Measurements from ENCODE around the gene SLC40A1. TPM values are rescaled to one million over a fixed set of nuclear protein-coding genes. Genes with fewer than 3 reads are reported as not detected.

The SLC40A1 gene
- total and polyA plus RNA-seq, 2 donors (not counting 3 experiments of a cell fraction or from before 2014, with no cell fraction given) = 8.5 to 15.1 TPM

DNA sequence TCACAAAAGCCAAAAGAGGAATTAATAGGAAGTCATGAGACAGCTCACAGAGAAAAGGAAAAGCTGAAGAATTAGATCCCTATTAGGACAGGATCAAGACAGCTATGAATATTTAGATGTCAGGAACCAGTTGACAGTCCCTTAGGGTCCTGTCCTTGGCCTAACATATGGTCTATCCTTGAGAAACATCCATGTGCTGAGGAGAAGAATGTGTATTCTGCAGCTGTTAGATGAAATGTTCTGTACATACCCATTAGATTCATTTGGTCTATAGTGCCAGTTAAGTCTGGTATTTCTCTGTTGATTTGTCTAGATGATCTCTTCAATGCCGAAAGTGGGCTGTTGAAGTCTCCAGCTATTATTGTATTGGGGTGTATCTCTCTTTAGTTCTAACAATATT, 37.6 kb upstream of the SLC40A1 start:
- Histone ChIP-seq H3K4me1 (ENCODE audit: control insufficient read depth, extremely low read depth, insufficient read depth, low read length) (peaks cover 10% of the 10 kb centered on the region), H3K79me2 (ENCODE audit: control insufficient read depth, insufficient read depth, low read length) (no peaks in the 10 kb centered on the region), H4K20me1 (replicated peaks; ENCODE audit: control insufficient read depth, extremely low read depth, insufficient read depth, low read length) (no peaks in the 10 kb centered on the region), H3K4me2 (ENCODE audit: insufficient read depth, low read length) (no peak overlapping the region), H3K27ac (ENCODE audit: insufficient read depth, low read depth, low read length) (no peak overlapping the region), H2AFZ (ENCODE audit: low read depth, low read length) (no peak overlapping the region), H3K27me3 (ENCODE audit: control insufficient read depth in 2 of 2, insufficient read depth in 2 of 2, low read length in 2 of 2) (no peaks in the 10 kb centered on the region), H3K9me3 (replicated peaks; ENCODE audit: control insufficient read depth, insufficient read depth, low read length) (no peaks in the 10 kb centered on the region), H3K9me1 (replicated peaks; ENCODE audit: control insufficient read depth, extremely low read depth, insufficient read depth, low read length) (no peaks in the 10 kb centered on the region), H3K9ac (replicated peaks; ENCODE audit: extremely low read depth, insufficient read depth, low read length) (no peak overlapping the region), H3K4me3 (replicated peaks in 1 of 3; ENCODE audit: insufficient read depth in 1 of 3, low read depth in 1 of 3, low read length in 3 of 3) (no peak overlapping the region), H3K36me3 (ENCODE audit: control insufficient read depth in 2 of 2, extremely low read depth in 1 of 2, insufficient read depth in 2 of 2, low read length in 2 of 2) (no peaks in the 10 kb centered on the region)
- ChIA-PET CTCF (interaction anchor here (2.0 kb wide), 1 partner anchor 9 kb away, joined by 8 read pairs; no protein-coding TSS in a partner anchor), POLR2A (no interaction called here)
- TF ChIP-seq POLR2AphosphoS5 (IDR thresholded peaks at IDR 0.05; ENCODE audit: insufficient read depth, low read depth, low read length) (no peak), JUN (IDR thresholded peaks at IDR 0.05; ENCODE audit: borderline replicate concordance, insufficient read depth, insufficient read length, low read depth) (no peak), FOS (IDR thresholded peaks at IDR 0.05; ENCODE audit: borderline replicate concordance, insufficient read depth, low read length) (no peak), EZH2 (IDR thresholded peaks at IDR 0.05; ENCODE audit: borderline replicate concordance, low read depth, low read length, severe bottlenecking) (no peak), GATA2 (IDR thresholded peaks at IDR 0.05; ENCODE audit: insufficient read depth, insufficient read length, low read depth, low read length) (no peak), POLR2A (IDR thresholded peaks at IDR 0.05; ENCODE audit: low read depth, low read length) (no peak)
- TF ChIP-seq, protein P1, sequence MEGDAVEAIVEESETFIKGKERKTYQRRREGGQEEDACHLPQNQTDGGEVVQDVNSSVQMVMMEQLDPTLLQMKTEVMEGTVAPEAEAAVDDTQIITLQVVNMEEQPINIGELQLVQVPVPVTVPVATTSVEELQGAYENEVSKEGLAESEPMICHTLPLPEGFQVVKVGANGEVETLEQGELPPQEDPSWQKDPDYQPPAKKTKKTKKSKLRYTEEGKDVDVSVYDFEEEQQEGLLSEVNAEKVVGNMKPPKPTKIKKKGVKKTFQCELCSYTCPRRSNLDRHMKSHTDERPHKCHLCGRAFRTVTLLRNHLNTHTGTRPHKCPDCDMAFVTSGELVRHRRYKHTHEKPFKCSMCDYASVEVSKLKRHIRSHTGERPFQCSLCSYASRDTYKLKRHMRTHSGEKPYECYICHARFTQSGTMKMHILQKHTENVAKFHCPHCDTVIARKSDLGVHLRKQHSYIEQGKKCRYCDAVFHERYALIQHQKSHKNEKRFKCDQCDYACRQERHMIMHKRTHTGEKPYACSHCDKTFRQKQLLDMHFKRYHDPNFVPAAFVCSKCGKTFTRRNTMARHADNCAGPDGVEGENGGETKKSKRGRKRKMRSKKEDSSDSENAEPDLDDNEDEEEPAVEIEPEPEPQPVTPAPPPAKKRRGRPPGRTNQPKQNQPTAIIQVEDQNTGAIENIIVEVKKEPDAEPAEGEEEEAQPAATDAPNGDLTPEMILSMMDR (IDR thresholded peaks at IDR 0.05; ENCODE audit: extremely low read depth in 1 of 2, insufficient read depth in 1 of 2, low read depth in 1 of 2, low read length in 2 of 2) = no peak
- TF ChIP-seq, protein P2, sequence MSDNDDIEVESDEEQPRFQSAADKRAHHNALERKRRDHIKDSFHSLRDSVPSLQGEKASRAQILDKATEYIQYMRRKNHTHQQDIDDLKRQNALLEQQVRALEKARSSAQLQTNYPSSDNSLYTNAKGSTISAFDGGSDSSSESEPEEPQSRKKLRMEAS (IDR thresholded peaks at IDR 0.05; ENCODE audit: insufficient read depth, insufficient read length) = no peak
- dilution Hi-C loops (cut with MboI; ENCODE audit: extremely low pct_ligation_motif_present, low sequenced_read_pairs) = no loop called here
- BruUV-seq (replicated peaks) = no TSS peak
- no peak for FAIRE-seq
- intact Hi-C loops (cut with micrococcal nuclease) = no loop called here
- DNase-seq (ENCODE audit: low read depth, low spot score) = no peak
